Iris pigment epithelial cell (primary cell): ENCODE data around the gene COPG2.
"Not testable (repeated sequence)": the region's sequence is repeated elsewhere in the genome, so short reads cannot be mapped to it uniquely, and the experiment has no call there.

ENCODE experiments used
- DNase-seq: peaks from one replicate; pipeline ENCODE4 v3.0.0-alpha.2; 2011; ENCODE audit warnings: low read depth

The COPG2 gene

DNA sequence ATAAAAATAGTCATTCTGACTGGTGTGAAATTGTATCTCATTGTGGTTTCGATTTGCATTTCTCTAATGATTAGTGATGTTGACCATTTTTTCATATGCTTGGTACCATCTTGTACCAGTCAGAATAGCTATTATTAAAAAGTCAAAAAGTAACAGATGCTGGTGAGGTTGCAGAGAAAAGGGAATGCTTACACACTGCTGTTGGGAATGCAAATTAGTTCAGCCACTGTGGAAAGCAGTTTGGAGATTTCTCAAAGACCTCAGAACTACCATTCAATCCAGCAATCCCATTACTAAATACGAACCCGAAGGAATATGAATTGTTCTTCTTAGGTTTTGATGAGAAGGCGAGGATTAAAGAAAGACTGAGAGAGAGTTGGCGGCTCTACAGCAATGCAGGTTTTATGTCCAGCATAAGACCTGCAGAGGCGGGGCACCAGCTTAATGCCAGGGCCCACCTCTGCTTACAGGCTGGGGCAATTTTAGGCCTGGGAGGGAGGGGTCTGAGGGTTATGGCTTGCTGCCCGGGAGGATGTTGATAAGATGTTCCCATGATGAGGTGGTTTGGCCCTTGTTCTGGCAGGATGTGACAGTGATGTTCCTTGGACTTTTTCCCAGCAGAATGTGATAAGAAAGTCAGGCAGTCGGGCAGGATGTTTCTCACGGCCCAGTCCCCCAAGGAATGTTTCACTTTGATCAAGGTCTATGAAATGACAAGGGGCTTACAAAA lies 102.2 kb downstream of the COPG2 start:
- peak; percentile 86 for DNase-seq

DNA sequence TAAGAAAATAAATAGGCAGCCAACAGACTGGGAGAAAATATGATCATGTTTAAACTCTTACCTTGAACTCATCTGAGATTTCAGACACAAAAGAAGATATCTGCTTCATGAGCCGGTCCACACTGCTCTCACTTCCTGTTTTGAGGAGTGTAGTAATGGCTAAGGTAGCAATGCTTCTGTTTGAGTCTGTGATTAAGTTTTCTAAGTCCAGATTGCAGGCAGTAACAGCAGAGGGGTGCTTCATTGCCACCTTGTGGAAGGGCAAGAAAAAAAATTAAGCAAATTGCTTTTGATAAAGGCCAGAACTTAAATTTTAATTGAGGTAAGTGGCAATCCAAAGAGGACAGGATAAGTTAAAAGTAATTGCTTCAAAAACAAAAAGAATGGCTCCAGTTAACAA lies 107.6 kb downstream of the COPG2 start:
- peak; percentile 65 for DNase-seq

DNA sequence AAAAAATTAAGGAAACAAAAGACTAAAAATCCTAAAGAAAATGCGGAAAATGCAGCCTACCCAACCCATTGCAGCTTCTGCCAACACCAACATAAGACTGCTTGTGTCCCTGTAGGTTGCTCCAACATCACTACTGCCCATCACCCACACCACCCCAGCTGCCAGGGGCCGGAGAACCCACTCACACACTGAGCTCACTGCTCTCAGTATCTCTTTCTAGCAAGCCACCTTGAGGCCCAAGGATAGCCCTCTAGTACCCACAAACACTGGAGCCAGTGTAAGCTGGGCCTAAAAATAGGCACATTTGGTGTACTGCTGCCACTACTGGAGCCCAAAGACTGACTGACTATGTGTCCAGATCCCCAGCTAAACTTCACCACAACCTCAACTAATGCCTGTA lies 109.4 kb downstream of the COPG2 start:
- DNase-seq: no peak

DNA sequence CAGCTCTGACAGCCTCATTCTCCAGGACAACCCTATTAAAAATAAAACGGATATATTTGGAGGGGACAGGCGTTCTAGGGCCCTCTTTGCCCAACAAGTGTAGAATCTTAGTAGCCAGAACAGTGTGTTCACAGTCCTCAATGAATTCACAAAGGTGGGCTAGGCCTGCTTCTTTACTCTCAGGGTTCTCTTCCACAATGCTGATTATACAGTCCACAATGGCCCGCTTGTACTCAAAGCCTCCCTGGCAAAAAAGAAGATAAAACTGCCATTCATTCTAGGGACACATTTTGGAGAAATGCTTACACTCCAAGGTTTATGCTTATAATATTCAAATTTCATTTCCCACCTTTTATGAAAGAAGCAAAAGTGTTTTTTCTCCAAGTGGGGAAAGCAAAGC lies 114.1 kb downstream of the COPG2 start:
- no peak for DNase-seq

DNA sequence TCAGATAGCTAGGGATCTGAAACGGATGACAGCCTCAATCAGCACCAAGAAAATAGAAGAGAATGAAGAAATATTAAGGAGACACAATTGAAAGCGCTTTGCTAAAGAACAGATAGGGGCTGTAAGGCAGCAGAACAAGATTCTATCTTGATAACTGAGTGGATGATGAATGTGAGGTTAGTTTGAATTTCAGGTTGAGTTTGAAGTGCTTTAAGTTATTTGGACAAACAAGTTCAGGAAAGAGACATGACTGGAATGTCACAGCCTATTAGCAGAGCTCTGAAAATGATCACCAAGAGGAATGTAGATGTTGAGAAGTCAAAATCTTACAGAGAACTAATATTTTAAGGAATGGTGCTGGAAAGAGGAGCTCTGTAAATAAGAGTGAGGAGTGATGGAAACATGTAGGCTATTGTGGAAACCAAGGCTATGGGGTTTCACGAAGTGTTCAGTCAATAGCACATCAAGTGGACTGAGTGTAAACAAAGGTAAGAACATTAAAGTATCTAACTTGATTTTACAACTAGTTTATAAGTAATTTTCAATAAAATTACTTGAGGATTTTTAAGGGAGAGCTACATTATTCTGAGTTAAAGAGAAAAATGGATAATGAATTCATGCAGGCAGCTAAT lies 115.0 kb downstream of the COPG2 start:
- DNase-seq: no peak

DNA sequence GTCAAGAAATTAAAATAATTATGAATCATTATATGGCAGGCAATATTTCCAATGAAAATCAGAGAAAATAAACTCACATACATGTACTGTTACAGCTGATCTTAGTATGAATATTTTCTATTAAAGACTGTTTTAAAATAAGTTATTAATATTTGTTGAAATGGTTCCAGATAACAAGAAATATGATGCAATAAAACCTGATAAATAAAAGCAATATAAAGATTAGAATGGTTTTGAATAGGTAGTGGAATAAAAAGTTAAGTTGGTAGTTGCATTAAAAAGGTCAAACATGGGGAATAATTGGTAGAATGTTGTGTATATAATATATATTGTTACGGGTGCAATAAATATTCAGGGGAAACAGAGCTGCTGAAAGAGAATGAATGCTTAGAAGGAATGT lies 124.2 kb downstream of the COPG2 start:
- no peak for DNase-seq

DNA sequence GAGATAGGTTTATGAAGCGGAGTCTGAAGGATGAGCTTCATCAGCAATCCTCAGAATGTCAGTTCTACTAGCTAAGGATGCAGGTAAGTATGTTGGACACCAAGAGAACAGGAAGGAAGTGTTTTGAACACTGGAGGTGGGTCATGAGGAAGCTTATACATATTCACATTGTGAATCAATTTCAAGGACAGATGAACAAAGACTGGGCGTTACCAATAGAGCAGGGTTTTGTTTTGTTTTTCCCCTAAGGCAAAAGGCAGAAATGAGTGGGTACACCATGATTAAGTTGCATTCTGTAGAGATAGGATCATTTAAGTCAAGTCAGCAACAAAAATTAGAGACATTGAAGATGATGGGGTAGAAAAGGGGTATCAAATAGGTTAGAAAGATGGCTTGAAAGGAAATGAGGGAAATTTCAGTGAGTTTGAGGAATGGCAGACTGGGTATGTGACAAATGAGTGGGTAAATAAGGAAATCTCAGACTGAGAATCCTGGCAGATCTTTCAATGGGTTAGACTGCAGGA lies 125.0 kb downstream of the COPG2 start:
- no peak for DNase-seq

DNA sequence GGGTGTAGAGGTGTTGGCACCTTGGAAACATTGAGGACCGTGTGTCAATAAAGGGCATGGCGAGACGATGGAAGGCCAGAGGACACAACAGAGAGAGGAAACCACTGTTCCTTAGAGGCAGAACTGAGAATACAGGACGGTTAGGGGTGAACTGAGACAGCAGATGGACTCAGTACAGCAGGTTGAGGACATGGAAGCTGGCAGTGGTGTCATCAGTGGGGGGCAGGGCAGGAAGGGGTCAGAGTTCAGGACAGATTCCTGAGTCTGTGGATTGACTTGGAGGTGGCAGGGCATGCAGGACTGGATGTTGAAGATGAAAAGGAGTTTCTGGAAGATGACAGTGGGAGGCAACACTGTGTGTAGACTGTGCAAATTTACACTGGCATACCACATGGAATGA lies 126.3 kb downstream of the COPG2 start:
- not testable (repeated sequence) for DNase-seq

DNA sequence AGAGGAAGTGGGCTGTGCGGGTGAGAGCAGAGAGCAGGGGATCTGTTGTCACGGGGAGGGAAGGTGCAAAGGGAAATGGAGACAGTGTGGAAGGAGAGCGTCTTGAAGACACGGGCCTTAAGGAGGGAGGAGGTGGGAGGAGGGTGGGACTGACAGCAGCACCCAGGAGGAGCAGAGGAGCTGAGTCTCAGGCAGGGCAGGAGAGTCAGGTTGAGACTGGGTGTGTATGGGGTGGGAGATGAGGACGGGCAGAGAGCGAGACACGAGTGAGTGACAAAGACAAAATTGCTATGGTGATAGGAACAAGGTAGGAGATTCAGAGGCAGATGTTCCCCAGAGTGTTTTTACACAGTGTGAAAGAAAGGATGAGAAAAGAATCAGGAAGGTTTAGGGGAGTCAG lies 127.3 kb downstream of the COPG2 start:
- DNase-seq: not testable (repeated sequence)

DNA sequence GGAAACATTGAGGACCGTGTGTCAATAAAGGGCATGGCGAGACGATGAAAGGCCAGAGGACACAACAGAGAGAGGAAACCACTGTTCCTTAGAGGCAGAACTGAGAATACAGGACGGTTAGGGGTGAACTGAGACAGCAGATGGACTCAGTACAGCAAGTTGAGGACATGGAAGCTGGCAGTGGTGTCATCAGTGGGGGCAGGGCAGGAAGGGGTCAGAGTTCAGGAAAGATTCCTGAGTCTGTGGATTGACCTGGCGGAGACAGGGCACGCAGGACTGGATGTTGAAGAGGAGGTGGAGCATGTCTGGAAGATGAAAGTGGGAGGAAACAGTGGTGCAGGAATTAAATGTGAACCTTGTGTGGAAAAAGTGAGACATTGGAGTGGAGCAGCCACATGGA lies 130.7 kb downstream of the COPG2 start:
- DNase-seq: not testable (repeated sequence)

DNA sequence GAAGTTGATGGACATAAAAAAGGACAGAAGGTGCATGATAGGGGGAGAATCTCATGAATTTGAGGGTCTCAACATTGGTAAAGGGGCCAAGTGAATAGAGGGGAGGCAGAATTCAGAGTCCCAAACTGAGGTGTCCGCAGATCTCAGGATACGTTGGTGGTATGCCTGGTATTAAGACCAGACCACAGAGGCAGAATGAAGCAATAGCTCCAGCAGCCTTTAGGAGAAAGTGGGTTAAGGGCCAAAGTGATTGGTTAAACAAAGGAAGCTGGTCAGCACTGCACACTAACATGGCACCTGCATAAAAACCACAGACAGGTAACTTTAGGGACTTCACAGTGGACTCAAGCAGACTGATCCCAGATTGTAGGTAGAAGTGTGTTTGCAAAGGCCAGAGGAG lies 139.1 kb downstream of the COPG2 start:
- DNase-seq: peak; percentile 43

DNA sequence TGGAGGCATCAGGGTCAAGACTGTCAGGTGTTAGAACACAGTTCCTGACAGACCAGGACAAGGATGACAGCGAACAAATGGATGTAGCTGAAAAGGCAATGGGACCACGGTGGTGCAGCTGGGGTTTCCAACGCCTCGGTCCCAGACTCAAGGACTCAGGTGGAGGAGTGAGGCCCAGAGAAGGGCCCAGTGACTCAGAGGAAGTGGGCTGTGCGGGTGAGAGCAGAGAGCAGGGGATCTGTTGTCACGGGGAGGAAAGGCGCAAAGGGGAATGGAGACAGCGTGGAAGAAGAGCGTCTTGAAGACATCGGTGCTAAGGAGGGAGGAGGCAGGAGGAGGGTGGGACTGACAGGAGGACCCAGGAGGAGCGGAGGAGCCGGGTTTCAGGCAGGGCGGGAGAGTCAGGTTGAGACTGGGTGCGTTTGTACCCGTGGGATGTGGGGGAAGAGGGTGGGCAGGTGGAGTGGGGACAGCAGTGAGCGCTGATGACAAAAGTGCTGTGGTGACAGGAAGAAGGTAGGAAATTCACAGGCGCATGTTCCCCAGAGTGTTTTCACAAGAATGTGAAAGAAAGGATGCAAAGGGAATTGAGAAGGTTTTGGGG lies 140.7 kb downstream of the COPG2 start:
- DNase-seq: not testable (repeated sequence)

DNA sequence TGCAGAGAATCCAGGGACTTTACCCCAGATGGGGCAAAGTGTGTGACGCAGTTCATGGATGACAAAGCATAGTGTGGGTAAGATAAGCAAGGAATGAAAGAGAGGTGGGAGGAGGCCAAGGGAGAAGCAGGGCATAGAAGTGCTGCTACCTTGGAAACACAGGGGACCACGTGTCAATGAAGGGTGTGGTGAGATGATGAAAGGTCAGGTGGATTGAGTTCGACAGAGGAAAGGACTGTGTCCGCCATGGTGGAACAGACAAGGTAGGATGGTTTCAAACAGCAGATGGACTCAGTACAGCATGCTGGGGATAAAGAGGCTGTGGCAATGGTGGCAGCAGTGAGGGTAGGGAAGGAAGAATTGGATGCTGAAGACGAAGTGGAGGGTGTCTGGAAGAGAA lies 143.9 kb downstream of the COPG2 start:
- DNase-seq: no peak

DNA sequence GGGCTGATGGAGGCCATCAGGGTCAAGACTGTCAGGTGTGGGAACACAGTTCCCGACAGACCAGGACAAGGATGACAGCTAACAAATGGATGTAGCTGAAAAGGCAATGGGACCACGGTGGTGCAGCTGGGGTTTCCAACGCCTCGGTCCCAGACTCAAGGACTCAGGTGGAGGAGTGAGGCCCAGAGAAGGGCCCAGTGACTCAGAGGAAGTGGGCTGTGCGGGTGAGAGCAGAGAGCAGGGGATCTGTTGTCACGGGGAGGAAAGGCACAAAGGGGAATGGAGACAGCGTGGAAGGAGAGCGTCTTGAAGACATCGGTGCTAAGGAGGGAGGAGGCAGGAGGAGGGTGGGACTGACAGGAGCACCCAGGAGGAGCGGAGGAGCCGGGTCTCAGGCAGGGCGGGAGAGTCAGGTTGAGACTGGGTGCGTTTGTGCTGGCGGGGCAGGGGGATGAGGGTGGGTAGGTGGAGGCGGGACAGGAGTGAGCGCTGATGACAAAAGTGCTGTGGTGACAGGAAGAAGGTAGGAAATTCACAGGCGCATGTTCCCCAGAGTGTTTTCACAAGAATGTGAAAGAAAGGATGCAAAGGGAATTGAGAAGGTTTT lies 144.9 kb downstream of the COPG2 start:
- not testable (repeated sequence) for DNase-seq

DNA sequence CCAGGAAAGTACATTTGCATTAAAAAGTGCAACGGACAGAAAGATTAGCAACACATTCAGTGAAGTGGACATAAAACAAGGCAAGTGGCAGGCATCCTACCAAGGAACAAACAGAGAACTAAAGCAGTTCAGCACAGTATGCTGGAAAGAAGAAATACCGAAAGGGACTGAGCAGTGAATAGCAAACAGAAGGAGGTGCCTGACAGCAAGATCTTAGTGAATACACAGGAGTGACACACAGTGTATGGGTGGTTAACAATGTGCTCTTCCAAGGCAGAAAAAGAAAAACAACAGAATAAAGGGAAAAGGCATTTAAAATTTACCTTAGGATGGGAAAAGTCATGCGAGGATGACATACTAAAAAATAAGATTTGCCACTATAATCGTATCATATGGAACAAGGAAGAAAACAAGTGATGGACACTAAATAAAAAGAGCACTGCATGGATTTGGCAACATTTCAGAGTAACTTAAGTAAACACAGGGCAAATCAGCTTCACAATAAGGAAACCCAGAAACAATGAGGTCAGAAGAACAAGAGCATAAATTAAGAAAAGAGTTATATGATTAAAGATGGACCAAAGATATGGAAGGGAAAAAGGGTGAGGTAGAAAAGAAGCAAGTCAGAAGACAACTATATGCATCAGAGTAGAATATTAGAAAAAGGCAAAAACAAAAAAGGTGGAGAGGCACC lies 147.1 kb downstream of the COPG2 start:
- DNase-seq: no peak

DNA sequence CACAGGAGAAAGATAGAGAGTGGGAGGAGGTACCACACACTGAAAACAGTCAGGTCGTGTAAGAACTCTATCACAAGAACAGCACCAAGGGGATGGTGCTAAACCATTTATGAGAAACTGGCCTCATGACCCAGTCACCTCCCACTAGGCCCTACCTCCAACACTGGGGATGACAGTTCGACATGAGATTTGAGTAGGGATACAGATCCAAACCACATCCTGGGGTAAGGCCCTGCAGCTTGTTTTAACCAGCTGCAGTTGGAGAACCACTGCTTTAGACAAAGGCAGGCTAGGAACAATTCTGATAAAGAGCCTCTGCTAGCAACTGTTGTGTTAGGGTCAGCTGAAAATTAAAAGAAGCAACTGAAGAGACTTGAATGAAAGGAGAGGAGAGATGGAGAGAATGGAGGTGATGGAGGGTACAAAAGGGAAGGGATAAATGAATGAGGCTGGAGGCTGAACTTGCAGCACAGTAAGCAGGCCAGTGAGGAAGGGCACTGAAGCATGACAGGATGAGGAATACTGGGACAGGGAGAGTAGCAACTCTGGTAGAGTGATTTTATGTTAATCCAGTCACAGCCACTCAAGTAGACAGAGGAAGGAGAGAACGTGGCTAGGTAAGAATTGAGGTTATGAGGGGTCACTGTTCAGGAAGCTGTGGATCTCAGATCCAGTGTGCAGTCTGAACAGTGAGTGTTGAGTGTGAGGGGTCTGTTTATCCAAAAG lies 153.1 kb downstream of the COPG2 start:
- DNase-seq: no peak

DNA sequence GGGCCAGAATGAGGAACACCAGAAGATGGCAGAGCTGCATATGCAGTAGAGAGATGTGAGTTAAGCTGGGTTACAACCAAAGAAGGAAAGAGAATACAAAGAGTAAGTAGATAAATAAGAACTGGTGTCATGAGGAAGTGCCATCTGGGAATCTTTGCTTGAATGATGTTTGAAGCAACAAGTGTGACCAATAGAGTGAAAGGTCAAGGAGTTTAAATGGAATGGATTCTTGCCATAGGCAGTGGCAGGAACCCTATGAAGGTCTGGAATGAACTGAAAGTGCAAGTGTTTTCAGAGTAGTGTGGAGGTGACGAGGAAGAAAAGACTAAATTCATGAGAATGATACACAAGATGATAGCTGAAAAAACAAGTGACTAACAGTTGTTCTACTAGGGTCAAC lies 155.1 kb downstream of the COPG2 start:
- no peak for DNase-seq

DNA sequence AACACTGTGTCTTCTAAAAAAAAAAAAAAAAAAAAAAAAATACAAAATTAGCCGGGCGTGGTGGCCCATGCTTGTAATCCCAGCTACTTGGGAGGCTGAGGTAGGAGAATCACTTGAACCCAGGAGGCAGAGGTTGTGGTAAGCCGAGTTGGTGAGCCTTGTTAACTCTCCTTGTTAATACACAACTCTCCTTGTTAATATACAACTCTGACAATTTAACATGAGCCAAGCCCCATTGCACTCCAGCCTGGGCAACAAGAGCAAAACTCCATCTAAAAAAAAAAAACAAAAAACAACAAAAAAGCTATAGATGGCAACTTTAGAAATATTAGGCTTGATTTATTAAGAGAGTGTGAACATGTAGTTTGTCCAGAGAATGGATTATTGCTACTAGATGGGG lies 156.5 kb downstream of the COPG2 start:
- DNase-seq: not testable (repeated sequence)

DNA sequence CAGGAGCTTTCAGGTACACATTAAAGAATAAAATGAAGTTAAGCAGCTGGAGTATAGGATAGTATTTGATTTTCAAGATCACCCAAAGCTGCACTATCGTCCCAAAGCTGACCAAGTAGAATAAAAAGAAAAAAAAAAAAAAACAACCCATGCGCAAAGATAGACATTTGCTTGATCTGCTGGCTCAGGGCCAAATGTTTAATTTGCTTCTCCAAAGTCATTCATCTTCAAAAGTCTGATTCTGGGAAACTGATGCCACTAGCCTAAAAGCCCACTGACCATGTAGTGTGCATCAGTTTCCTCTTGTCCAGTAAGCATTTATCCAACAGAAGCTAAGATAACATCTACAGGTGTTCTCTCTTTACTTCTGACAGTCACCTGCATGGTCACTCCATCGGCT lies 162.2 kb downstream of the COPG2 start:
- no peak for DNase-seq

DNA sequence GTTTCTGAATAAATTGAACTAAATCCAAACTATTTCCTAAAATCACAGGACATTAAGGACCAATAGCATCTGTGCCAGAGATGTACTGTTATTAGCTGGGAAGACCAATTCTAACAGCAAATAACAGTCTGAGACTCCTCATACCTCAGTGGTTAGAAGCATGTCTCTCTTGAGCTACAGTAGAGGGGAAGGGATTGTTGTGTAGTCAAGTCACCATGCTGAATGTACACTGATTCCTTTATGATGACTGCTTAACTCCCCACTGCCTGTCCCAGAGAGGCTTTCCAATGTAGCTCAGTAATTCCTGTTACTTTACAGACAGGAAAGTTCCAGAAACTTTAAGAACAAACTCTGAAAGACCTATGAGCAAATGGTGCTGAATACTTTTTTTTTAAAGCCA lies 162.8 kb downstream of the COPG2 start:
- peak; percentile 62 for DNase-seq

DNA sequence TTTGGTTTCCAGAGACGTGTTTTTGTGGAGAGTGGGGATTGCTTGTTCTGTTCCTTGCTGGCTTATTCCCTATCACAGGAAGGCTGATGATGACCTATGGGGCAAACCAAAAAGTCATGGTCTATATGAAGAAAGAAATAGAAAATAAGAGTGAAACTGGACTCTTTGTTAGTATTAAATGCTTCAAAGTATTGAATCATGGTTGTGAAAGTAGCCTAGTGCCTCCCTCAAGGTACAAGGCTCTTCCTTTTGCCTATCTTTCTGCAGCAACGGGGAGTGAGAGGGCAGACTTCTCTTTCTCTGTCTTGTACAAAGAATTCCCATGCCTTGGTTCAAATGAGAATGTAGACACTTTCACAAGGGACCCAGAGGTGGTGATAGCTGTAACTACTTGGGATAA lies 167.6 kb downstream of the COPG2 start:
- no peak for DNase-seq

DNA sequence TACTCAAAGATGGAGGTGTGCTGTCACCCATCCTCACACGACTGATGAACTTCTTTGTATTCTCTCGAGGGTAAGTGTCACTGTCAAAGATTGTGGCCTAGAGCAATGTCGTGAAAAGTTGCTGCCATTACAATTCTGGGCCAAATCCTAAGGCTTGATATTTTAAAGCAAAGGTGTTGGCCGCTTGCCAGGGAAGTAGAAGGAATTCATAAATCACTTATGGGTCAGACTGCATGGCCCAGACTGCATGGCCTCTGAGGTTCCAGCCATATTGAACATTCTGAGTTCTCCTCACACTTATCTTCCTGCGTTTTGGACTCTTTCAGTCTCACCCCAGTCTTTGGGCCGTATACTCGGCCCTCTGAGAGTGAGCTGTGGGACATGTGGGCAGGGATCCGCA lies 168.1 kb downstream of the COPG2 start:
- no peak for DNase-seq
